Bronchial epithelial cell (primary cell): ENCODE results near the gene SHB. TPM values are rescaled to one million over a fixed set of nuclear protein-coding genes. Genes with fewer than 3 reads are reported as not detected.

Experiments
- DNase-seq: peaks from one replicate; pipeline ENCODE4 v3.0.0-alpha.2; 2010; ENCODE audit warnings: low read depth
- FAIRE-seq: peaks from 2 replicates; lab custom pipeline; 2011; peaks lifted over from hg19 to GRCh38; lab: Jason Lieb, UNC
- H3K27me3 ChIP-seq: 2 replicates; pipeline ENCODE4 v1.5.1; 2011; ENCODE audit warnings: low read length; ENCODE audit not compliant: control insufficient read depth, insufficient read depth
- H3K36me3 ChIP-seq: 2 replicates; pipeline ENCODE4 v1.5.1; 2011; ENCODE audit warnings: low read length; ENCODE audit not compliant: control insufficient read depth, insufficient read depth
- H3K4me3 ChIP-seq: 2 replicates; pipeline ENCODE4 v1.5.1; 2011; ENCODE audit warnings: mild to moderate bottlenecking, low read depth, low read length, control low read depth
- total RNA-seq: library from RNA; depleted of rRNA; stranded (reverse); fragments of >200 nt; gene quantifications from 2 replicates; pipeline ENCODE4 v1.2.1, GENCODE V29; 2014
- TF ChIP-seq, protein P1 (sequence below): IDR thresholded peaks from 2 replicates; pipeline ENCODE4 v1.5.1; 2011; ENCODE audit warnings: mild to moderate bottlenecking, moderate library complexity, low read length, control low read depth, inconsistent platforms; ENCODE audit not compliant: insufficient read depth, severe bottlenecking

The SHB gene
- total RNA-seq, 1 donor from 2014 or later, result 14.5 TPM

DNA sequence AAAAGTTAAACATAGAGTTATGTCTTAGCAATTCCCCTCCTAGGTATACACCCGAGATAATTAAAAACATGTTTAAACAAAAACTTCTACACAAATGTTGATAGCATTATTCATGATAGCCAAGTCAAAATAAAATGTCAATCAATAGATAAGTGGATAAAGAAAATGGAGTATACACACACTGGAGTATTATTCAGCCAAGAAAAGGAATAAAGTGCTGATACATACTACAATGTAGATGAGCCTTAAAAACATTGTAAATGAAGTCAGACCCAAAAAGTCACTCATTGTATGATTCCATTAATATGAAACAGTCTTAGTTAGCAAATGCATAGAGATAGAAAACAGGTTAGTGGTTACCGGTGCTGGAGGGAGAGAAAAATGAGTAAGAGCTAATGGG is 34.3 kb upstream of the SHB start:
- FAIRE-seq, result no peak
- TF ChIP-seq, protein P1, sequence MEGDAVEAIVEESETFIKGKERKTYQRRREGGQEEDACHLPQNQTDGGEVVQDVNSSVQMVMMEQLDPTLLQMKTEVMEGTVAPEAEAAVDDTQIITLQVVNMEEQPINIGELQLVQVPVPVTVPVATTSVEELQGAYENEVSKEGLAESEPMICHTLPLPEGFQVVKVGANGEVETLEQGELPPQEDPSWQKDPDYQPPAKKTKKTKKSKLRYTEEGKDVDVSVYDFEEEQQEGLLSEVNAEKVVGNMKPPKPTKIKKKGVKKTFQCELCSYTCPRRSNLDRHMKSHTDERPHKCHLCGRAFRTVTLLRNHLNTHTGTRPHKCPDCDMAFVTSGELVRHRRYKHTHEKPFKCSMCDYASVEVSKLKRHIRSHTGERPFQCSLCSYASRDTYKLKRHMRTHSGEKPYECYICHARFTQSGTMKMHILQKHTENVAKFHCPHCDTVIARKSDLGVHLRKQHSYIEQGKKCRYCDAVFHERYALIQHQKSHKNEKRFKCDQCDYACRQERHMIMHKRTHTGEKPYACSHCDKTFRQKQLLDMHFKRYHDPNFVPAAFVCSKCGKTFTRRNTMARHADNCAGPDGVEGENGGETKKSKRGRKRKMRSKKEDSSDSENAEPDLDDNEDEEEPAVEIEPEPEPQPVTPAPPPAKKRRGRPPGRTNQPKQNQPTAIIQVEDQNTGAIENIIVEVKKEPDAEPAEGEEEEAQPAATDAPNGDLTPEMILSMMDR, result no peak

DNA sequence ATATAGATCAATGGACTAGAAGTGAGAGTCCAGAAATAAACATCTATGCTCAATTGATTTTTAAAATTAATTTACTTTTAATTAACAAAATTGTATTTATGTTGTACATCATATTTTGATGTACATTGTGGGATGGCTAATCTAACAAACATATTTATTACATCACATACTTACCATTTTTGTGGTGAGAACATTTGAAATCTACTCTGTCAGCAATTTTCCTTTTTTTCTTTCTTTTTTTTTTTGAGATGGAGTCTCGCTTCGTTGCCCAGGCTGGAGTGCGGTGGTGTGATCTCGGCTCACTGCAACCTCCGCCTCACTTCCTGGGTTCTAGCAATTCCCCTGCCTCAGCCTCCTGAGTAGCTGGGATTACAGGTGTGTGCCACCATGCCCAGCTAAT is 32.4 kb upstream of the SHB start:
- FAIRE-seq (no peak), DNase-seq (no peak)
- Histone ChIP-seq H3K27me3 (no peaks in the 10 kb centered on the region), H3K36me3 (no peaks in the 10 kb centered on the region), H3K4me3 (no peak overlapping the region)
- TF ChIP-seq, protein P1, result no peak

More for the DNA sequence above, 34.3 kb upstream of the SHB start:
- Histone ChIP-seq H3K36me3 (no peaks in the 10 kb centered on the region), H3K4me3 (no peak overlapping the region), H3K27me3 (no peaks in the 10 kb centered on the region)
- no peak for DNase-seq

DNA sequence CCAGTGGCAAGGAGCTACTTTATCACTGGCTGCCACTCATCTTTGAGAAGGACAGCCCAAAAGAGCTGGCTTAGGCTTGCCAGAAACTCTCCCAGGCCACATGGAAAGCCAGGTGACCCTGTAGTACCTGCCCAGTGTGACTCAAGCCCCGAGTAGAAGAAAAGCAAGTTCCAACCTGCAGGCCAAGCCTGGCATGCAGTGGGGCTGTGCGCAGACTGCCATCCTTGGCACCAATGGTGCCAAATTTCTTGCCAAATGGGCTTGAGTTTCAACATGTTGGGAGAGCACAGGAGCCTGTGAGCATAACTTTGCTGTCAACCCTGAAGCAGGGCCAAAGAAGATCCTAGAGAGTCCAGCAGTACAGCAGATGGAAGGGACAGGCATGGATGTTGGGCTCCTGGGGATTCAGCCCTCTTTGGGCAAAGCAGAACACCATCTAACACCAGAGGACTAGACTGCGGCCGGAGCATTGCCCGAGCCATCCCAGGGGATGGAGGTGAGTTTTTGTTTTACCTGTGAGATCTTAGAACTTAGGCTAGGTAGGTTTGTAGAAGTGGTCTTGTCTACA is 27.3 kb upstream of the SHB start:
- FAIRE-seq (peak; percentile 99), DNase-seq (peak; percentile 96)
- no peaks in the 10 kb centered on the region for H3K36me3 ChIP-seq
- TF ChIP-seq, protein P1, result no peak
- no peaks in the 10 kb centered on the region for H3K27me3 ChIP-seq
- no peak overlapping the region for H3K4me3 ChIP-seq

DNA sequence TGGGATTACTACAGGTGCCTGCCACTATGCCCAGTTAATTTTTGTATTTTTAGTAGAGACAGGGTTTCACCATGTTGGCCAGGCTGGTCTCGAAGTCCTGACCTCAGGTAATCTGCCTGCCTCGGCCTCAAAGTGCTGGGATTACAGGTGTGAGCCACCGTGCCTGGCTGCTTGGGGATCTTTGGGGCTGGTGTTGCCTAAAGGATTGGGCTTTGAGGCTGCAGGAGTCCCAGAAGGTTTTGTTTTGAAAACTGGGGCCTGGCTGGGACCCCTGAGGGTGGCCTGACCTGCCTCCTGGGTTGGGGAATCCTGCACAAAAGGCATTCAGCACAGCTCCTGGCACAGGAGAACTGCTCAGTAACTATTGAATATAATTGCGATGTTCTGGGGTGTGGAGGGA is 25.1 kb upstream of the SHB start:
- Histone ChIP-seq H3K36me3 (no peaks in the 10 kb centered on the region), H3K4me3 (no peak overlapping the region), H3K27me3 (no peaks in the 10 kb centered on the region)
- TF ChIP-seq, protein P1, result no peak
- FAIRE-seq (no peak), DNase-seq (no peak)

DNA sequence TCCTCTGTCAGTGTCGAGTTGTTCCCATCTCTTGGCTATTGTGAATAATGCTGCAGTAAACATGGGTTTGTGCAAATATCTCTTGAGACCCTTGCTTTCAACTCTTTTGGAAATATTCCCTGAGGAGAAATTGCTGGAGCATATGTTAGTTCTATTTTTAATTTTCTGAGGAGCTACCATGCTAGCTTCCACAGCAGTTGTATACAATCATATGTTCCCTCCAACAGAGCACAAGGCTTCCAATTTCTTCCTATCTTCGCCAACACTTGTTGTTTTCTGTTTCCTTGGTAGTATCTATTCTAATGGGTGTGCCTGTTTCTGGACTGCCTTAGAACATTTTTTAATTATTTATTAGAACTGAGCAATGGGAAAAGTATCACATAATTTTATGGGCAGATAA is 23.6 kb upstream of the SHB start:
- no peak for FAIRE-seq

More for the DNA sequence above, 23.6 kb upstream of the SHB start:
- no peaks in the 10 kb centered on the region for H3K27me3 ChIP-seq
- TF ChIP-seq, protein P1, result no peak
- no peaks in the 10 kb centered on the region for H3K36me3 ChIP-seq
- no peak for DNase-seq
- H3K4me3 ChIP-seq, result no peak overlapping the region
